Neural progenitor cell (in vitro differentiated cells): Measurements from ENCODE around the gene EXO1.

ENCODE experiments used
- CTCF ChIP-seq: fragments of 200-600 bp; sonication (generic); IDR thresholded peaks from 2 replicates; pipeline ENCODE4 v1.5.1; 2017; ENCODE audit warnings: antibody characterized with exemption, mild to moderate bottlenecking
- EZH2 ChIP-seq: fragments of 200-600 bp; sonication (generic); IDR thresholded peaks from 2 replicates; pipeline ENCODE4 v1.6.1; 2017; ENCODE audit warnings: antibody characterized with exemption, mild to moderate bottlenecking, moderate library complexity
- EZH2phosphoT487 ChIP-seq: fragments of 200-600 bp; sonication (generic); IDR thresholded peaks from 2 replicates; pipeline ENCODE4 v1.6.1; 2017; ENCODE audit warnings: antibody characterized with exemption

GRCh38 chr1:241841691-241842090 lies 6.3 kb upstream of the EXO1 start:
- no peak for TF ChIP-seq CTCF
- TF ChIP-seq EZH2: no peak
- TF ChIP-seq EZH2phosphoT487: no peak
